ENCODE results near the gene PPP2R5B. TPM values are rescaled to one million over a fixed set of nuclear protein-coding genes. Genes with fewer than 3 reads are reported as not detected.

PPP2R5B gene
- polyA plus RNA-seq, 1 experiment, result 18.5 TPM

- H3K36me3 ChIP-seq (ENCODE audit: control insufficient read depth, insufficient read depth, low read length), result peaks cover 60% of the 10 kb centered on the region
- no peak overlapping the region for H3K4me3 ChIP-seq (ENCODE audit: low read depth, low read length)
- no peak for DNase-seq (ENCODE audit: low read depth)
- no peaks in the 10 kb centered on the region for H3K27me3 ChIP-seq (ENCODE audit: control insufficient read depth, insufficient read depth, low read length)
- TF ChIP-seq, protein P1, sequence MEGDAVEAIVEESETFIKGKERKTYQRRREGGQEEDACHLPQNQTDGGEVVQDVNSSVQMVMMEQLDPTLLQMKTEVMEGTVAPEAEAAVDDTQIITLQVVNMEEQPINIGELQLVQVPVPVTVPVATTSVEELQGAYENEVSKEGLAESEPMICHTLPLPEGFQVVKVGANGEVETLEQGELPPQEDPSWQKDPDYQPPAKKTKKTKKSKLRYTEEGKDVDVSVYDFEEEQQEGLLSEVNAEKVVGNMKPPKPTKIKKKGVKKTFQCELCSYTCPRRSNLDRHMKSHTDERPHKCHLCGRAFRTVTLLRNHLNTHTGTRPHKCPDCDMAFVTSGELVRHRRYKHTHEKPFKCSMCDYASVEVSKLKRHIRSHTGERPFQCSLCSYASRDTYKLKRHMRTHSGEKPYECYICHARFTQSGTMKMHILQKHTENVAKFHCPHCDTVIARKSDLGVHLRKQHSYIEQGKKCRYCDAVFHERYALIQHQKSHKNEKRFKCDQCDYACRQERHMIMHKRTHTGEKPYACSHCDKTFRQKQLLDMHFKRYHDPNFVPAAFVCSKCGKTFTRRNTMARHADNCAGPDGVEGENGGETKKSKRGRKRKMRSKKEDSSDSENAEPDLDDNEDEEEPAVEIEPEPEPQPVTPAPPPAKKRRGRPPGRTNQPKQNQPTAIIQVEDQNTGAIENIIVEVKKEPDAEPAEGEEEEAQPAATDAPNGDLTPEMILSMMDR (IDR thresholded peaks at IDR 0.05; ENCODE audit: insufficient read depth, low read depth, low read length), result no peak
- POLR2A ChIA-PET, result no interaction called here
- CTCF ChIA-PET, result interaction anchor here (0.8 to 1.8 kb wide), 2 partner anchors 14 to 21 kb away, joined by 3 to 7 read pairs; no protein-coding TSS in a partner anchor
Observed at GRCh38 chr11:64908766-64909165, 15.7 kb upstream of the PPP2R5B start.

GRCh38 chr11:64909653-64910343 lies 14.7 kb upstream of the PPP2R5B start:
- POLR2A ChIA-PET, result no interaction called here
- no peaks in the 10 kb centered on the region for H3K27me3 ChIP-seq (ENCODE audit: control insufficient read depth, insufficient read depth, low read length)
- CTCF ChIA-PET, result interaction anchor here (0.8 to 1.8 kb wide), 2 partner anchors 15 to 22 kb away, joined by 3 to 7 read pairs; no protein-coding TSS in a partner anchor
- H3K36me3 ChIP-seq (ENCODE audit: control insufficient read depth, insufficient read depth, low read length), result peaks cover 67% of the 10 kb centered on the region
- TF ChIP-seq, protein P1 (IDR thresholded peaks at IDR 0.05; ENCODE audit: insufficient read depth, low read depth, low read length), result no peak
- DNase-seq (ENCODE audit: low read depth), result no peak
- no peak overlapping the region for H3K4me3 ChIP-seq (ENCODE audit: low read depth, low read length)

DNA sequence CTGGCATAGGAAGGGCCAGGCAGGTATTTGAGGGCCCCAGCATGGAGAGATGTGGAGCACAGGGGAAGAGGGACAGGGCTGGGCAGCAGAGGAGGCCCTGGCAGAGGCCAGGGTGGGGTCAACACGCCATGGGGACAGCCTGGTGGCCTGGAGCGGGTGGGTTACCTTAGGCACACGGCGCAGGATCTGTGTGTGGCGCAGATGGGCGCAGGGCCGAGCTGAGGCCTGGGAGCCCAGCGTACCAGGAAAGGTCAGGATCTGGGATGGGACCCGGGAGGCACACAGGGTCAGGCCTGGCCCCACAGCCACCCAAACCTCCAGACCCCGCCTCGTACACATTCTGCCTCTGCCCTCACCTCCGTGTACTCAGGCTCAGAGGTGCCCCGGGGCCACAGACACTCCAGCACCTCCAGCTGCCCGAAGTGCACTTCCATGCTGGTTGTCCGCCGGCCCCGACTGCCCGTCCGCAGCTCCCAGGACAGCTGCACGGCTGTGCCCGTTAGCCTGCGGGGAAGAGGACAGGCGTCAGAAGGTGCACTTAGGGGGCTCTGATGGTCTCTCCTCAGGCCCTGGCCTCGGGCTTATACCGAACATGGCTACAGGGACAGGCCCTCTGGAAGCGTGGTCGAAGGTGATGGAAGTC lies 13.9 kb upstream of the PPP2R5B start:
- Histone ChIP-seq H3K4me3 (ENCODE audit: low read depth, low read length) (no peak overlapping the region), H3K27me3 (ENCODE audit: control insufficient read depth, insufficient read depth, low read length) (no peaks in the 10 kb centered on the region), H3K36me3 (ENCODE audit: control insufficient read depth, insufficient read depth, low read length) (peaks cover 65% of the 10 kb centered on the region)
- no peak for DNase-seq (ENCODE audit: low read depth)
- CTCF ChIA-PET, result interaction anchor here (1.6 to 1.8 kb wide), 2 partner anchors 22 to 23 kb away, joined by 4 to 7 read pairs; no protein-coding TSS in a partner anchor
- TF ChIP-seq, protein P1 (IDR thresholded peaks at IDR 0.05; ENCODE audit: insufficient read depth, low read depth, low read length), result no peak
- POLR2A ChIA-PET, result no interaction called here

DNA sequence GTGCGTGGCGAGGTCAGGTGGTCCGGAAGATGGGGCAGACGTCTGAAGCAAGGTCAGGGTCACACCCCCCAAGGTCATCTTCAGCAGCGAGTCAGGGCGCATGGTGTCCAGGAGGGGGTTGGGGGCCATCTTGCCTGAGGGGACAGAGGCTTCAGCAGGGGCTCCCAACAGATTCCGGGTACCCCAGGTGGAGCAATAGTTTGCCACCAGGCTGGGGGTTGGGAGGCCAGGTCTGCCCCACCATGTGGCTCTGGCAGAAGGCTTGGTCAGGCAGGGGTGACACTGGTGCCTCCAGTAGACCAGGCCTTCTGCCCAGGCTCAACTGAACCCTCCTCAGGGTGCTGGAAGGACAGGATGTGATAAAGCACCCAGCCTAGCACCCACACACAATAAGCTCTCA lies 13.3 kb upstream of the PPP2R5B start:
- no peaks in the 10 kb centered on the region for H3K27me3 ChIP-seq (ENCODE audit: control insufficient read depth, insufficient read depth, low read length)
- H3K36me3 ChIP-seq (ENCODE audit: control insufficient read depth, insufficient read depth, low read length), result peaks cover 60% of the 10 kb centered on the region
- ChIA-PET POLR2A (no interaction called here), CTCF (interaction anchor here (0.8 to 1.6 kb wide), 3 partner anchors 20 to 65 kb away, joined by 3 to 4 read pairs (median 3); no protein-coding TSS in a partner anchor)
- DNase-seq (ENCODE audit: low read depth), result no peak
- TF ChIP-seq, protein P1 (IDR thresholded peaks at IDR 0.05; ENCODE audit: insufficient read depth, low read depth, low read length), result no peak
- H3K4me3 ChIP-seq (ENCODE audit: low read depth, low read length), result no peak overlapping the region

- TF ChIP-seq, protein P1 (IDR thresholded peaks at IDR 0.05; ENCODE audit: insufficient read depth, low read depth, low read length), result no peak
- POLR2A ChIA-PET, result no interaction called here
- no peaks in the 10 kb centered on the region for H3K27me3 ChIP-seq (ENCODE audit: control insufficient read depth, insufficient read depth, low read length)
- CTCF ChIA-PET, result interaction anchor here (0.5 to 1.6 kb wide), 5 partner anchors 21 to 557 kb away, joined by 3 to 4 read pairs (median 3); no protein-coding TSS in a partner anchor
- H3K4me3 ChIP-seq (ENCODE audit: low read depth, low read length), result no peak overlapping the region
- DNase-seq (ENCODE audit: low read depth), result no peak
- H3K36me3 ChIP-seq (ENCODE audit: control insufficient read depth, insufficient read depth, low read length), result peaks cover 55% of the 10 kb centered on the region
Observed at GRCh38 chr11:64911689-64912088, 12.8 kb upstream of the PPP2R5B start.
